K562 (cell line): ENCODE results near the gene PCBD2. TPM values are rescaled to one million over a fixed set of nuclear protein-coding genes. Genes with fewer than 3 reads are reported as not detected.

ENCODE experiments used
- ATAC-seq: fragments of 200-7000 bp; cut with Tn5 transposase; 3 replicates; pipeline ENCODE4 v1.9.1; 2020; ENCODE audit warnings: moderate library complexity
- BruUV-seq: library from RNA; stranded (reverse); fragments of 400-500 nt; replicated peaks from 2 replicates; lab custom pipeline; 2021; lab: Mats Ljungman, UMichigan
- CTCF ChIA-PET: fragments of 300-600 bp; formaldehyde crosslinking; extraction: SDS; loops from one replicate; lab custom pipeline; 2021; ENCODE audit warnings: low intra/inter-chr PET ratio; lab: Yijun Ruan, JAX
- POLR2A ChIA-PET: fragments of 300-600, 350-650 bp; sonication (Branson Sonifier 250); formaldehyde crosslinking; extraction: SDS; loops from one replicate; lab custom pipeline; 2021; ENCODE audit warnings: antibody characterized with exemption, inconsistent platforms; lab: Yijun Ruan, JAX
- DNase-seq, 4 experiments: peaks; one replicate each; pipeline versions ENCODE4 v3.0.0 to v3.0.0-alpha.2; 2011 to 2018; ENCODE audit warnings: low spot score in 3 of 4, mixed read lengths in 3 of 4; ENCODE audit errors: extremely low read depth in 1 of 4
- FAIRE-seq: peaks from 2 replicates; lab custom pipeline; 2011; peaks lifted over from hg19 to GRCh38; lab: Jason Lieb, UNC
- H2AFZ ChIP-seq: 2 replicates; pipeline ENCODE4 v1.6.0; 2011; ENCODE audit warnings: low read depth, low read length, control low read depth, inconsistent platforms
- H3K27ac ChIP-seq: fragments of 200-600 bp; 3 replicates; pipeline ENCODE4 v1.8.0; 2011; ENCODE audit warnings: low read depth, mild to moderate bottlenecking, control low read depth, inconsistent platforms, low read length, moderate library complexity, mixed read lengths; ENCODE audit errors: extremely low read depth
- H3K27me3 ChIP-seq, 2 experiments: fragments of 300-600 bp in 1 of 2; 2 replicates in 1 of 2; 3 replicates in 1 of 2; pipeline versions ENCODE4 v1.6.0 to v1.8.0; 2011; ENCODE audit warnings: inconsistent platforms in 2 of 2, low read length in 2 of 2, mild to moderate bottlenecking in 1 of 2, mixed read lengths in 1 of 2, moderate library complexity in 1 of 2; ENCODE audit not compliant: control insufficient read depth in 2 of 2, insufficient read depth in 2 of 2
- H3K36me3 ChIP-seq: fragments of 300-600 bp; 3 replicates; pipeline ENCODE4 v1.8.0; 2011; ENCODE audit warnings: mild to moderate bottlenecking, low read length, inconsistent platforms; ENCODE audit not compliant: control insufficient read depth, insufficient read depth
- H3K4me1 ChIP-seq, 2 experiments: fragments of 200-600 bp in 1 of 2; replicated peaks in 1 of 2; 2 replicates in 1 of 2; 3 replicates in 1 of 2; pipeline versions ENCODE4 v1.5.1 to v1.8.0; 2011; ENCODE audit warnings: inconsistent platforms in 2 of 2, low read length in 2 of 2, mild to moderate bottlenecking in 1 of 2, mixed read lengths in 1 of 2, moderate library complexity in 1 of 2; ENCODE audit not compliant: control insufficient read depth in 2 of 2, insufficient read depth in 2 of 2
- H3K4me2 ChIP-seq: 2 replicates; pipeline ENCODE4 v1.6.1; 2011; ENCODE audit warnings: low read length, control low read depth, inconsistent platforms, mixed read lengths; ENCODE audit not compliant: insufficient read depth
- H3K4me3 ChIP-seq: fragments of 200-600 bp; sonication (generic), shearing (Covaris generic); 2 replicates; pipeline ENCODE4 v1.5.1; 2016; ENCODE audit warnings: control low read depth, inconsistent platforms
- H3K79me2 ChIP-seq: fragments of 200-600 bp; 3 replicates; pipeline ENCODE4 v1.8.0; 2011; ENCODE audit warnings: low read length, inconsistent platforms; ENCODE audit not compliant: control insufficient read depth, insufficient read depth
- H3K9ac ChIP-seq, 2 experiments: 2 replicates each; pipeline versions ENCODE4 v1.6.0 to v1.6.1; 2011; ENCODE audit warnings: low read depth in 2 of 2, low read length in 2 of 2, control low read depth in 1 of 2, inconsistent platforms in 1 of 2, mild to moderate bottlenecking in 1 of 2, mixed read lengths in 1 of 2; ENCODE audit not compliant: insufficient read depth in 1 of 2
- H3K9me1 ChIP-seq: one replicate; pipeline ENCODE4 v1.6.0; 2011; ENCODE audit warnings: inconsistent platforms, mild to moderate bottlenecking, low read length, moderate library complexity; ENCODE audit not compliant: control insufficient read depth, insufficient read depth
- H3K9me3 ChIP-seq: replicated peaks from 2 replicates; pipeline ENCODE4 v1.5.1; 2011; ENCODE audit warnings: low read depth, low read length, inconsistent platforms; ENCODE audit not compliant: control insufficient read depth, insufficient read depth
- H4K20me1 ChIP-seq: replicated peaks from 2 replicates; pipeline ENCODE4 v1.6.1; 2011; ENCODE audit warnings: low read length, inconsistent platforms, mixed read lengths; ENCODE audit not compliant: control insufficient read depth, insufficient read depth
- CREB1 ChIP-seq, 2 experiments: sonication (generic) in 1 of 2; formaldehyde crosslinking in 1 of 2; IDR thresholded peaks; 2 replicates each; pipeline versions ENCODE4 v1.6.1 to v1.8.0; 2012 to 2022; ENCODE audit warnings: inconsistent platforms in 1 of 2, mild to moderate bottlenecking in 1 of 2, missing genetic modification reagents in 1 of 2, moderate library complexity in 1 of 2
- FOXK1 ChIP-seq: sonication (generic); formaldehyde crosslinking; IDR thresholded peaks from 2 replicates; pipeline ENCODE4 v1.8.0; 2022; ENCODE audit warnings: missing genetic modification reagents, mild to moderate bottlenecking, borderline replicate concordance
- JUND ChIP-seq, 2 experiments: IDR thresholded peaks; 2 replicates in 1 of 2; 3 replicates in 1 of 2; pipeline ENCODE4 v1.6.1; 2011; ENCODE audit warnings: borderline replicate concordance in 2 of 2, low read depth in 2 of 2, low read length in 2 of 2, improper control_type of control experiment in 1 of 2, missing biosample characterization in 1 of 2, missing genetic modification characterization in 1 of 2, missing genetic modification reagents in 1 of 2
- KLF16 ChIP-seq: IDR thresholded peaks from 2 replicates; pipeline ENCODE4 v1.6.1; 2016; ENCODE audit warnings: antibody characterized with exemption
- MBD1 ChIP-seq: fragments of 250-450 bp; sonication (Bioruptor Pico); IDR thresholded peaks from 2 replicates; pipeline ENCODE4 v1.8.0; 2022; ENCODE audit warnings: inconsistent platforms
- MCM2 ChIP-seq: fragments of 450-650 bp; IDR thresholded peaks from 2 replicates; pipeline ENCODE4 v1.6.1; 2017; ENCODE audit warnings: low read depth, mild to moderate bottlenecking
- MEIS2 ChIP-seq: fragments of 450-650 bp; IDR thresholded peaks from 2 replicates; pipeline ENCODE4 v1.6.1; 2014; ENCODE audit warnings: mild to moderate bottlenecking; ENCODE audit not compliant: partially characterized antibody
- RUNX1 ChIP-seq: sonication (generic); IDR thresholded peaks from 2 replicates; pipeline ENCODE4 v1.6.1; 2016; ENCODE audit warnings: antibody characterized with exemption, low read depth
- TEAD2 ChIP-seq: fragments of 450-650 bp; IDR thresholded peaks from 2 replicates; pipeline ENCODE4 v1.6.1; 2016; ENCODE audit warnings: missing genetic modification characterization, control low read depth, missing compliant biosample characterization
- ZNF263 ChIP-seq: sonication (generic); formaldehyde crosslinking; IDR thresholded peaks from 2 replicates; pipeline ENCODE4 v1.8.0; 2022; ENCODE audit warnings: mild to moderate bottlenecking, missing genetic modification reagents, borderline replicate concordance
- ZSCAN32 ChIP-seq: fragments of 450-650 bp; formaldehyde crosslinking; IDR thresholded peaks from 2 replicates; pipeline ENCODE4 v1.4.0; 2020; ENCODE audit warnings: mild to moderate bottlenecking, moderate library complexity
- WGBS: fragments of 100-300 bp; shearing (Covaris generic); methylation state at CpG from one replicate; pipeline ENCODE4 v1.1.6; 2016; ENCODE audit warnings: low coverage, mixed read lengths; ENCODE audit not compliant: insufficient coverage; ENCODE audit errors: missing lambda C conversion rate; 5-methylcytosine and 5-hydroxymethylcytosine counted together
- in situ Hi-C: fragments of 300-500 bp; cut with MboI; formaldehyde crosslinking; loops from 4 replicates; pipeline ENCODE4 v1.15.0; 2018; ENCODE audit warnings: inconsistent platforms, mixed read lengths
- intact Hi-C: fragments of 100-400 bp; cut with micrococcal nuclease; formaldehyde crosslinking; loops from 2 replicates; pipeline ENCODE4 v1.14.2; 2022
- polyA plus RNA-seq, 8 experiments: library from polyadenylated mRNA; depleted of rRNA in 4 of 8; stranded (reverse) in 5 of 8; unstranded in 3 of 8; fragments of >200 nt; fragmentation: Nextera tagmentation in 2 of 8; fragmentation: Illumina TruSeq in 1 of 8; extraction: Ambion mirVana in 2 of 8; extraction: Trizol in 1 of 8; gene quantifications; 2 replicates each; pipeline versions ENCODE4 v1.2.1 to v1.2.3, GENCODE V29; 2011 to 2014; ENCODE audit warnings: inconsistent platforms in 1 of 8, missing spikeins in 1 of 8
- total RNA-seq, 7 experiments: library from RNA; depleted of rRNA in 6 of 7; stranded (reverse); fragments of >200 nt in 6 of 7; fragmentation: Illumina TruSeq in 2 of 7; extraction: Trizol in 2 of 7; gene quantifications; 2 replicates each; pipeline versions ENCODE4 v1.2.1 to v1.2.3, GENCODE V29; 2011 to 2021; ENCODE audit warnings: low replicate concordance in 1 of 7

Gene PCBD2
- total and polyA plus RNA-seq, 9 of the 15 experiments (the other 6 are each of a cell fraction or from before 2014, with no cell fraction given) = 5.2 to 13.8 (median 7.8) TPM

- H2AFZ ChIP-seq = no peak overlapping the region
- WGBS = 61% methylated on average over 5 of the region's 5 CpGs
- no TSS peak for BruUV-seq
- H3K4me2 ChIP-seq = no peak overlapping the region
- H3K9me3 ChIP-seq = no peaks in the 10 kb centered on the region
- no peak; the same call in 2 of the 3 replicates for ATAC-seq
- no peak overlapping the region for H3K9ac ChIP-seq
- no peak overlapping the region for H3K4me3 ChIP-seq
- peak; percentile 23 for TF ChIP-seq MEIS2
- TF ChIP-seq JUND (IDR thresholded peaks at IDR 0.05; ENCODE audit: borderline replicate concordance, low read depth, low read length) = 0 out of 2 replicates have a peak, but pooled peaks have one; percentile 30
- no peak for TF ChIP-seq JUND (tag; IDR thresholded peaks at IDR 0.05; ENCODE audit: borderline replicate concordance, low read depth, low read length)
- TF ChIP-seq KLF16 = no peak
- no peaks in the 10 kb centered on the region for H3K79me2 ChIP-seq
- no peaks in the 10 kb centered on the region for H4K20me1 ChIP-seq
- no peaks in the 10 kb centered on the region for H3K36me3 ChIP-seq
- in situ Hi-C loops (no loop called here), intact Hi-C loops (no loop called here)
- peak in 1 of 4 experiments; percentile 11 for DNase-seq
- no peaks in the 10 kb centered on the region for H3K4me1 ChIP-seq
- ChIA-PET POLR2A (interaction anchor here (0.7 to 2.0 kb wide), 3 partner anchors 10 to 46 kb away, joined by 3 to 8 read pairs (median 4); no protein-coding TSS in a partner anchor), CTCF (no interaction called here)
- no peaks in the 10 kb centered on the region for H3K9me1 ChIP-seq
- no peaks in the 10 kb centered on the region for H3K27me3 ChIP-seq
- FAIRE-seq = peak; percentile 32
- H3K27ac ChIP-seq = no peak overlapping the region
Measured at GRCh38 chr5:134948911-134949310, 44.0 kb downstream of the PCBD2 start.

GRCh38 chr5:134949316-134949715, 44.4 kb downstream of the PCBD2 start:
- ChIA-PET POLR2A (interaction anchor here (1.2 to 2.0 kb wide), 2 partner anchors 9 to 11 kb away, joined by 4 to 8 read pairs; no protein-coding TSS in a partner anchor), CTCF (no interaction called here)
- in situ Hi-C loops (no loop called here), intact Hi-C loops (no loop called here)
- Histone ChIP-seq H4K20me1 (no peaks in the 10 kb centered on the region), H3K9me3 (peaks cover 1% of the 10 kb centered on the region; the same call in 1 of the 2 replicates), H3K4me1 (no peaks in the 10 kb centered on the region), H3K27ac (no peak overlapping the region), H3K9ac (no peak overlapping the region), H3K9me1 (no peaks in the 10 kb centered on the region), H3K36me3 (no peaks in the 10 kb centered on the region), H3K79me2 (no peaks in the 10 kb centered on the region), H3K27me3 (no peaks in the 10 kb centered on the region), H2AFZ (no peak overlapping the region), H3K4me3 (no peak overlapping the region), H3K4me2 (no peak overlapping the region)
- no peak for ATAC-seq
- TF ChIP-seq CREB1 (IDR thresholded peaks at IDR 0.05) (no peak), CREB1 (CRISPR knock-in tag; IDR thresholded peaks at IDR 0.05) (no peak), ZSCAN32 (no peak), RUNX1 (no peak), MBD1 (CRISPR knock-in tag) (no peak), FOXK1 (CRISPR knock-in tag) (no peak), TEAD2 (tag) (no peak), MCM2 (no peak), ZNF263 (CRISPR knock-in tag) (no peak)
- WGBS = 73% methylated on average over 5 of the region's 5 CpGs
- no peak for DNase-seq
- BruUV-seq = no TSS peak
- no peak for FAIRE-seq
